H1 (cell line): ENCODE measurements around the gene BAZ2A. TPM values are rescaled to one million over a fixed set of nuclear protein-coding genes. Genes with fewer than 3 reads are reported as not detected.

Source experiments
- ASH2L ChIP-seq: fragments of 200-600, 300-600 bp; sonication (generic); IDR thresholded peaks from one replicate; pipeline ENCODE4 v1.7.1; 2017; ENCODE audit warnings: low read length
- CTCF ChIP-seq, 3 experiments: IDR thresholded peaks; 1 replicate in 2 of 3; 2 replicates in 1 of 3; pipeline versions ENCODE4 v1.5.1 to v1.6.1; 2011; ENCODE audit warnings: low read length in 3 of 3, mild to moderate bottlenecking in 3 of 3, inconsistent platforms in 2 of 3, low read depth in 1 of 3, moderate library complexity in 1 of 3; ENCODE audit not compliant: insufficient read depth in 1 of 3; ENCODE audit errors: control extremely low read depth in 1 of 3
- HDAC6 ChIP-seq: IDR thresholded peaks from one replicate; pipeline ENCODE4 v1.7.1; 2012; ENCODE audit warnings: low read depth, mild to moderate bottlenecking, inconsistent platforms, low read length, moderate library complexity
- JUND ChIP-seq: IDR thresholded peaks from 2 replicates; pipeline ENCODE4 v1.6.1; 2011; ENCODE audit warnings: mild to moderate bottlenecking, improper control_type of control experiment, low read length
- KDM1A ChIP-seq: fragments of 200-600, 300-600 bp; sonication (generic); IDR thresholded peaks from 2 replicates; pipeline ENCODE4 v1.7.1; 2016; ENCODE audit warnings: mild to moderate bottlenecking, low read length, borderline replicate concordance
- TBP ChIP-seq: IDR thresholded peaks from 2 replicates; pipeline ENCODE4 v1.6.1; 2011; ENCODE audit warnings: low read depth, low read length, improper control_type of control experiment
- polyA plus RNA-seq, 7 experiments: library from polyadenylated mRNA; depleted of rRNA in 3 of 7; stranded (reverse) in 5 of 7; unstranded in 2 of 7; fragments of >200 nt in 5 of 7; fragments of 200-250 nt in 2 of 7; gene quantifications; 1 replicate in 5 of 7; 2 replicates in 1 of 7; 4 replicates in 1 of 7; pipeline versions ENCODE4 v1.2.1 to v1.2.3, GENCODE V29; 2011 to 2013; ENCODE audit warnings: missing spikeins in 2 of 7, mixed read lengths in 2 of 7
- total RNA-seq: library from RNA; stranded (reverse); fragmentation: NEBNext Ultra II Directional; extraction: Animal tissue kit (Norgen Biotek cat#: 25700); gene quantifications from 2 replicates; pipeline ENCODE4 v1.2.1, GENCODE V29; 2021

BAZ2A gene
- total and polyA plus RNA-seq, 2 of the 8 experiments (the other 6 are each of a cell fraction or from before 2014, with no cell fraction given), result 52.0 to 110 TPM

GRCh38 chr12:56604355-56604754 lies 25.8 kb downstream of the BAZ2A start (continued):
- TF ChIP-seq CTCF (IDR thresholded peaks at IDR 0.05; ENCODE audit: control extremely low read depth in 1 of 3, insufficient read depth in 1 of 3, low read depth in 1 of 3, low read length in 3 of 3) (no peak), TBP (no peak), KDM1A (no peak), JUND (no peak), ASH2L (no peak), HDAC6 (no peak)
